D341Med (cell line): ENCODE data around the gene NFIB.

Experiments
- DNase-seq: peaks from one replicate; pipeline ENCODE4 v3.0.0; 2012; ENCODE audit warnings: low spot score

NFIB gene

GRCh38 chr9:14147738-14148137 is 166.2 kb downstream of the NFIB start:
- DNase-seq, result no peak

GRCh38 chr9:14146201-14146874 is 167.6 kb downstream of the NFIB start:
- no peak for DNase-seq

- no peak for DNase-seq
Observed at GRCh38 chr9:14144215-14144614, 169.7 kb downstream of the NFIB start.

- no peak for DNase-seq
Observed at GRCh38 chr9:14141699-14142098, 172.2 kb downstream of the NFIB start.

GRCh38 chr9:14140096-14140697 is 173.7 kb downstream of the NFIB start:
- no peak for DNase-seq

- no peak for DNase-seq
Observed at GRCh38 chr9:14139287-14139686, 174.7 kb downstream of the NFIB start.

- no peak for DNase-seq
Observed at GRCh38 chr9:14136646-14137370, 177.1 kb downstream of the NFIB start.

GRCh38 chr9:14136047-14136635 is 177.8 kb downstream of the NFIB start:
- no peak for DNase-seq

GRCh38 chr9:14135421-14135820 is 178.5 kb downstream of the NFIB start:
- no peak for DNase-seq

- no peak for DNase-seq
Observed at GRCh38 chr9:14133394-14133793, 180.5 kb downstream of the NFIB start.

GRCh38 chr9:14132775-14133174 is 181.2 kb downstream of the NFIB start:
- no peak for DNase-seq

GRCh38 chr9:14131356-14132088 is 182.4 kb downstream of the NFIB start:
- DNase-seq, result no peak

GRCh38 chr9:14127656-14128055 is 186.3 kb downstream of the NFIB start:
- no peak for DNase-seq

GRCh38 chr9:14119694-14120514 is 194.0 kb downstream of the NFIB start:
- DNase-seq, result no peak

- DNase-seq, result no peak
Observed at GRCh38 chr9:14112226-14112625, 201.7 kb downstream of the NFIB start.

- DNase-seq, result no peak
Observed at GRCh38 chr9:14111696-14112095, 202.2 kb downstream of the NFIB start.

- DNase-seq, result no peak
Observed at GRCh38 chr9:14107977-14108376, 206.0 kb downstream of the NFIB start.

GRCh38 chr9:14107495-14107894 is 206.4 kb downstream of the NFIB start:
- no peak for DNase-seq

GRCh38 chr9:14106699-14107098 is 207.2 kb downstream of the NFIB start:
- no peak for DNase-seq

- no peak for DNase-seq
Observed at GRCh38 chr9:14104496-14104895, 209.4 kb downstream of the NFIB start.

GRCh38 chr9:14103115-14103514 is 210.8 kb downstream of the NFIB start:
- DNase-seq, result no peak
